Astrocyte (in vitro differentiated cells and primary cell): ENCODE results near the gene SLC4A2. TPM values are rescaled to one million over a fixed set of nuclear protein-coding genes. Genes with fewer than 3 reads are reported as not detected.

Experiments used
- DNase-seq: peaks from one replicate; pipeline ENCODE4 v3.0.0-alpha.2; 2010; ENCODE audit warnings: low read depth
- FAIRE-seq: peaks from 2 replicates; lab custom pipeline; 2011; peaks lifted over from hg19 to GRCh38; lab: Jason Lieb, UNC
- H2AFZ ChIP-seq: 2 replicates; pipeline ENCODE4 v1.6.0; 2012; ENCODE audit warnings: low read depth, low read length, inconsistent platforms
- H3K27ac ChIP-seq: 2 replicates; pipeline ENCODE4 v1.5.1; 2011; ENCODE audit warnings: low read depth, low read length, inconsistent platforms
- H3K27me3 ChIP-seq: 2 replicates; pipeline ENCODE4 v1.6.0; 2011; ENCODE audit warnings: low read length, inconsistent platforms; ENCODE audit not compliant: insufficient read depth
- H3K36me3 ChIP-seq: 2 replicates; pipeline ENCODE4 v1.5.1; 2011; ENCODE audit warnings: low read length, inconsistent platforms; ENCODE audit not compliant: insufficient read depth
- H3K4me1 ChIP-seq: 2 replicates; pipeline ENCODE4 v1.5.1; 2011; ENCODE audit warnings: low read length, inconsistent platforms; ENCODE audit not compliant: insufficient read depth
- H3K4me2 ChIP-seq: 2 replicates; pipeline ENCODE4 v1.6.0; 2012; ENCODE audit warnings: low read length, inconsistent platforms
- H3K4me3 ChIP-seq: 2 replicates; pipeline ENCODE4 v1.5.1; 2011; ENCODE audit warnings: low read depth, mild to moderate bottlenecking, low read length, inconsistent platforms; ENCODE audit not compliant: insufficient read depth
- H3K79me2 ChIP-seq: 2 replicates; pipeline ENCODE4 v1.6.0; 2012; ENCODE audit warnings: mild to moderate bottlenecking, low read length, inconsistent platforms; ENCODE audit not compliant: insufficient read depth
- H3K9ac ChIP-seq: 2 replicates; pipeline ENCODE4 v1.6.0; 2012; ENCODE audit warnings: mild to moderate bottlenecking, low read length, inconsistent platforms
- H3K9me3 ChIP-seq: 2 replicates; pipeline ENCODE4 v1.5.1; 2012; ENCODE audit warnings: low read depth, mild to moderate bottlenecking, low read length, inconsistent platforms; ENCODE audit not compliant: insufficient read depth
- H4K20me1 ChIP-seq: 2 replicates; pipeline ENCODE4 v1.6.0; 2012; ENCODE audit warnings: low read length, inconsistent platforms; ENCODE audit not compliant: insufficient read depth
- H3K27ac Mint-ChIP-seq: one replicate; pipeline ENCODE4 v1.8.0; 2021; ENCODE audit warnings: mild to moderate bottlenecking, mixed read lengths; ENCODE audit not compliant: unreplicated experiment
- H3K27me3 Mint-ChIP-seq: one replicate; pipeline ENCODE4 v1.8.0; 2021; ENCODE audit warnings: low read depth, mixed read lengths; ENCODE audit not compliant: unreplicated experiment
- H3K36me3 Mint-ChIP-seq: one replicate; pipeline ENCODE4 v1.8.0; 2021; ENCODE audit warnings: low read depth, mixed read lengths; ENCODE audit not compliant: unreplicated experiment
- H3K4me1 Mint-ChIP-seq: one replicate; pipeline ENCODE4 v1.8.0; 2021; ENCODE audit warnings: low read depth, mixed read lengths; ENCODE audit not compliant: unreplicated experiment
- H3K4me3 Mint-ChIP-seq: one replicate; pipeline ENCODE4 v1.8.0; 2021; ENCODE audit warnings: mild to moderate bottlenecking, moderate library complexity, mixed read lengths; ENCODE audit not compliant: unreplicated experiment
- H3K9me3 Mint-ChIP-seq: one replicate; pipeline ENCODE4 v1.8.0; 2021; ENCODE audit warnings: mild to moderate bottlenecking, mixed read lengths; ENCODE audit not compliant: unreplicated experiment
- EZH2 ChIP-seq: IDR thresholded peaks from 2 replicates; pipeline ENCODE4 v1.6.1; 2012; ENCODE audit warnings: mild to moderate bottlenecking, low read length, inconsistent platforms; ENCODE audit not compliant: insufficient read depth
- total RNA-seq: library from RNA; stranded (reverse); gene quantifications from 2 replicates; pipeline ENCODE4 v1.2.1, GENCODE V29; 2021
- TF ChIP-seq, protein P1 (sequence below): IDR thresholded peaks from 2 replicates; pipeline ENCODE4 v1.5.1; 2011; ENCODE audit warnings: low read depth, mild to moderate bottlenecking, inconsistent platforms, low read length, moderate library complexity; ENCODE audit not compliant: insufficient read depth

Gene SLC4A2
- total RNA-seq, 1 donor from 2014 or later, result 302 TPM

DNA sequence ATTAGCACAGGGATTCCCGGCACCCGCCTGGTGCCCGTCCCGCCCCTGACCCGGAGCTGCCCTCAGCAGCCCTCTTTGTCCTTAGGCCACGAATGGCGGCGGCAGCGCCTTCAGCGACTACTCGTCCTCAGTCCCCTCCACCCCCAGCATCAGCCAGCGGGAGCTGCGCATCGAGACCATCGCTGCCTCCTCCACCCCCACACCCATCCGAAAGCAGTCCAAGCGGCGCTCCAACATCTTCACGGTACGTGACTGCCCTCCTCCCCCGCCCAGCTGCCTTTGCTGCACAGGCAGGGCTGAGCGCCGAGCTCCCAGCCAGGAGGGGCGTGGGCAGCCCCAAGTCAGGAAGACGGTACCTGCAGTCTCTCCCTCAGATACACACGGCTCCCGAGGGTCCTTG, 60.5 kb downstream of the SLC4A2 start:
- Mint-ChIP-seq H3K4me3 (no peak overlapping the region), H3K36me3 (peaks cover 21% of the 10 kb centered on the region), H3K4me1 (peaks cover 5% of the 10 kb centered on the region), H3K27ac (peak overlapping the region; percentile 78), H3K9me3 (no peaks in the 10 kb centered on the region), H3K27me3 (no peaks in the 10 kb centered on the region)
- no peaks in the 10 kb centered on the region for H3K27me3 ChIP-seq
- peaks cover 74% of the 10 kb centered on the region for H4K20me1 ChIP-seq
- H3K9ac ChIP-seq, result no peak overlapping the region
- peaks cover 7% of the 10 kb centered on the region for H3K36me3 ChIP-seq
- no peak overlapping the region for H3K4me3 ChIP-seq
- DNase-seq (no peak), FAIRE-seq (no peak)
- H3K4me2 ChIP-seq, result no peak overlapping the region
- H3K79me2 ChIP-seq, result peaks cover 32% of the 10 kb centered on the region
- no peak overlapping the region for H3K27ac ChIP-seq
- TF ChIP-seq, protein P1, sequence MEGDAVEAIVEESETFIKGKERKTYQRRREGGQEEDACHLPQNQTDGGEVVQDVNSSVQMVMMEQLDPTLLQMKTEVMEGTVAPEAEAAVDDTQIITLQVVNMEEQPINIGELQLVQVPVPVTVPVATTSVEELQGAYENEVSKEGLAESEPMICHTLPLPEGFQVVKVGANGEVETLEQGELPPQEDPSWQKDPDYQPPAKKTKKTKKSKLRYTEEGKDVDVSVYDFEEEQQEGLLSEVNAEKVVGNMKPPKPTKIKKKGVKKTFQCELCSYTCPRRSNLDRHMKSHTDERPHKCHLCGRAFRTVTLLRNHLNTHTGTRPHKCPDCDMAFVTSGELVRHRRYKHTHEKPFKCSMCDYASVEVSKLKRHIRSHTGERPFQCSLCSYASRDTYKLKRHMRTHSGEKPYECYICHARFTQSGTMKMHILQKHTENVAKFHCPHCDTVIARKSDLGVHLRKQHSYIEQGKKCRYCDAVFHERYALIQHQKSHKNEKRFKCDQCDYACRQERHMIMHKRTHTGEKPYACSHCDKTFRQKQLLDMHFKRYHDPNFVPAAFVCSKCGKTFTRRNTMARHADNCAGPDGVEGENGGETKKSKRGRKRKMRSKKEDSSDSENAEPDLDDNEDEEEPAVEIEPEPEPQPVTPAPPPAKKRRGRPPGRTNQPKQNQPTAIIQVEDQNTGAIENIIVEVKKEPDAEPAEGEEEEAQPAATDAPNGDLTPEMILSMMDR, result no peak
- TF ChIP-seq EZH2, result no peak
- peaks cover 14% of the 10 kb centered on the region for H3K4me1 ChIP-seq
- H3K9me3 ChIP-seq, result no peaks in the 10 kb centered on the region
- no peak overlapping the region for H2AFZ ChIP-seq

DNA sequence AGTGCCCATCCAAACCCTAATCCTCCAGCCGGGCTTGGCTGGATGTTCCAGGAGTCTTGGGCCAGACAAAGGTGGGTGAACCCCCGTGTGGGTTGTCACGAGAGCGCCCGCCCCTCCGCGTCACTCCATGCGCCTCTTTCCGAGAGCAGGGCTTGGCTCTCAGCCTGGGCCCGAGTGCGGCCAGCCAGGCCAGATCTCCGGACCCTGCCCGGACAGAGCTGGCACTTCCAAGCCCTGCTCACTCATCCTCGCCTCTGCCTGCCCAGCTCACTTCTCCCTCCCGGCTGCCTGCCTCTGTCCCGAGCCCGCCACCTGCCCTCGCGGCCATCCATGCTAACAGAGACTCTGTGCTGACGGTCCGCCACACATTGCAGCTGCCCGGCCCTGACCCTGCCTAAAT, 61.5 kb downstream of the SLC4A2 start:
- no peaks in the 10 kb centered on the region for H3K27me3 ChIP-seq
- DNase-seq (no peak), FAIRE-seq (no peak)
- H3K4me1 Mint-ChIP-seq, result peaks cover 5% of the 10 kb centered on the region
- H3K79me2 ChIP-seq, result peaks cover 26% of the 10 kb centered on the region
- no peak overlapping the region for H3K4me3 ChIP-seq
- H2AFZ ChIP-seq, result no peak overlapping the region
- TF ChIP-seq, protein P1, result no peak
- no peak for TF ChIP-seq EZH2
- no peak overlapping the region for H3K4me2 ChIP-seq
- H3K27ac ChIP-seq, result no peak overlapping the region
- H3K9me3 Mint-ChIP-seq, result no peaks in the 10 kb centered on the region
- H3K9me3 ChIP-seq, result no peaks in the 10 kb centered on the region
- H4K20me1 ChIP-seq, result peaks cover 79% of the 10 kb centered on the region
- no peaks in the 10 kb centered on the region for H3K27me3 Mint-ChIP-seq
- H3K36me3 ChIP-seq, result peaks cover 8% of the 10 kb centered on the region
- H3K4me3 Mint-ChIP-seq, result no peak overlapping the region
- H3K9ac ChIP-seq, result no peak overlapping the region
- peaks cover 19% of the 10 kb centered on the region for H3K36me3 Mint-ChIP-seq
- H3K4me1 ChIP-seq, result peaks cover 14% of the 10 kb centered on the region
- no peak overlapping the region for H3K27ac Mint-ChIP-seq

DNA sequence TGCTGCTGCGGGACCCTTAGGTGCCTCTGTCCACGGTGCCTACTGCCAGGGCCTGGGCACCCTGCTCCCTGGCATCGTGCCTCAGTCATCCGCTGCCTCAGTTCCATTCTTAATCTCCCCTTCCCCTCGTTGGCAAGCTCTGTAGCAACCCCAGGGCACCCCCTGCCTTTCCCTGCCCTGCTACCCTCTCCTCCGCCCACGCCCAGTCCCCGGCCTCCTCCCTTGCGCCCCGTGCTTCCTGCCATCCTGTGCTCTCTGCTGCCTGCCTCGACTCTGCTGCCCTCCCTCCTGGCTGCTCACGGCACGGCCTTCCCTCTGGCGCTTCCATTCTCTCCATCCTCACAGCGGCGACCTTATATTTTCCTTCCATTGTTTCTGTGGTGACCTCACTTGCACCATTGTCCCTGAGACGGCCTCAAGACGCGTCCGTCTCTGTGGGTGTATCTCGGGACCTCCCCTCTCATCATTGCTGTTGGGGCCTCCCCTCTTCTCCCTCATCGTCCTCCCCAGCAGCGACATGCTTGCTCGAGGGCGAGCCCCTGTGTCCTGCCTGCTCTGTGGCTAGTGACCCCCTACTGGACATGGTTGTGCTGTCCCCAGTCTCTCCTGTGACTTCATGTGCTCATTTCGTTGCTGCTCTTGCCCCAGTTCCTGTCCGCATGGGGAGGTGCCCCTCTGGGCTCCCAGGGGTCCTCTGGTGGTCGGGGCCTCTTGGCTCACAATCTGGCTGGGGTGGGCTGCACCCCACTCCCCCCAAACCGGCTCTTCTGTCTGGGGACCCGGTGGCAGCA, 62.2 kb downstream of the SLC4A2 start:
- Histone ChIP-seq H3K9me3 (no peaks in the 10 kb centered on the region), H3K4me2 (no peak overlapping the region), H4K20me1 (peaks cover 75% of the 10 kb centered on the region), H3K4me1 (peaks cover 7% of the 10 kb centered on the region), H3K4me3 (no peak overlapping the region), H3K9ac (no peak overlapping the region), H3K36me3 (peaks cover 8% of the 10 kb centered on the region), H2AFZ (no peak overlapping the region), H3K27me3 (no peaks in the 10 kb centered on the region), H3K79me2 (peaks cover 19% of the 10 kb centered on the region), H3K27ac (no peak overlapping the region)
- FAIRE-seq (no peak), DNase-seq (no peak)
- peak overlapping the region; percentile 26 for H3K27ac Mint-ChIP-seq
- peaks cover 19% of the 10 kb centered on the region for H3K36me3 Mint-ChIP-seq
- H3K9me3 Mint-ChIP-seq, result no peaks in the 10 kb centered on the region
- H3K4me1 Mint-ChIP-seq, result peaks cover 4% of the 10 kb centered on the region
- no peaks in the 10 kb centered on the region for H3K27me3 Mint-ChIP-seq
- no peak for TF ChIP-seq EZH2
- TF ChIP-seq, protein P1, result no peak
- H3K4me3 Mint-ChIP-seq, result no peak overlapping the region
